Fibroblast of the conjunctiva (primary cell): ENCODE measurements around the gene GNB2.
A peak's percentile ranks its signal among the peaks of the same experiment; 100 is the strongest.
"Not testable (repeated sequence)": the region's sequence is repeated elsewhere in the genome, so short reads cannot be mapped to it uniquely, and the experiment has no call there.

ENCODE experiments used
- DNase-seq: peaks from one replicate; pipeline ENCODE4 v3.0.0-alpha.2; 2010; ENCODE audit warnings: low read depth

Gene GNB2

GRCh38 chr7:100665168-100665726 lies 8.3 kb upstream of the GNB2 start:
- no peak for DNase-seq

- no peak for DNase-seq
Observed at GRCh38 chr7:100667331-100668068, 6.0 kb upstream of the GNB2 start.

GRCh38 chr7:100668069-100668449 lies 5.5 kb upstream of the GNB2 start:
- DNase-seq = no peak

GRCh38 chr7:100669106-100669505 lies 4.4 kb upstream of the GNB2 start:
- DNase-seq = not testable (repeated sequence)

GRCh38 chr7:100670074-100670473 lies 3.5 kb upstream of the GNB2 start:
- DNase-seq = no peak

GRCh38 chr7:100671353-100672327 lies 1.9 kb upstream of the GNB2 start:
- DNase-seq = no peak

GRCh38 chr7:100673942-100674410 lies 436 bp downstream of the GNB2 start:
- no peak for DNase-seq

GRCh38 chr7:100674411-100675104 lies 1.0 kb downstream of the GNB2 start:
- no peak for DNase-seq

GRCh38 chr7:100675105-100675451 lies 1.5 kb downstream of the GNB2 start:
- no peak for DNase-seq

- peak; percentile 55 for DNase-seq
Observed at GRCh38 chr7:100675581-100676350, 2.2 kb downstream of the GNB2 start.

- no peak for DNase-seq
Observed at GRCh38 chr7:100676501-100677306, 3.2 kb downstream of the GNB2 start.

- no peak for DNase-seq
Observed at GRCh38 chr7:100677308-100678267, 4.0 kb downstream of the GNB2 start.

GRCh38 chr7:100678291-100678984 lies 4.9 kb downstream of the GNB2 start:
- no peak for DNase-seq

- no peak for DNase-seq
Observed at GRCh38 chr7:100679129-100679926, 5.8 kb downstream of the GNB2 start.

GRCh38 chr7:100679927-100680575 lies 6.5 kb downstream of the GNB2 start:
- DNase-seq = peak; percentile 41

- DNase-seq = no peak
Observed at GRCh38 chr7:100680576-100681271, 7.2 kb downstream of the GNB2 start.
